NCI-H226 (cell line): ENCODE data around the gene LAPTM4A.
"Not testable (repeated sequence)": the region's sequence is repeated elsewhere in the genome, so short reads cannot be mapped to it uniquely, and the experiment has no call there.

ENCODE experiments used
- DNase-seq: peaks from one replicate; pipeline ENCODE4 v3.0.0-alpha.2; 2015

LAPTM4A gene

GRCh38 chr2:20050104-20050645 is 1.3 kb downstream of the LAPTM4A start:
- no peak for DNase-seq

- no peak for DNase-seq
Observed at GRCh38 chr2:20049637-20050036, 1.8 kb downstream of the LAPTM4A start.

- no peak for DNase-seq
Observed at GRCh38 chr2:20048488-20049448, 2.7 kb downstream of the LAPTM4A start.

GRCh38 chr2:20045712-20046292 is 5.6 kb downstream of the LAPTM4A start:
- DNase-seq = not testable (repeated sequence)

- DNase-seq = no peak
Observed at GRCh38 chr2:20044778-20045177, 6.7 kb downstream of the LAPTM4A start.

- DNase-seq = no peak
Observed at GRCh38 chr2:20042531-20042930, 8.9 kb downstream of the LAPTM4A start.

- peak; percentile 53 for DNase-seq
Observed at GRCh38 chr2:20040489-20041172, 10.8 kb downstream of the LAPTM4A start.

- DNase-seq = no peak
Observed at GRCh38 chr2:20037660-20038059, 13.8 kb downstream of the LAPTM4A start.

- no peak for DNase-seq
Observed at GRCh38 chr2:20035955-20036666, 15.3 kb downstream of the LAPTM4A start.

GRCh38 chr2:20034821-20035220 is 16.6 kb downstream of the LAPTM4A start:
- no peak for DNase-seq

GRCh38 chr2:20034218-20034617 is 17.2 kb downstream of the LAPTM4A start:
- DNase-seq = no peak

- no peak for DNase-seq
Observed at GRCh38 chr2:20033322-20033721, 18.1 kb downstream of the LAPTM4A start.

- no peak for DNase-seq
Observed at GRCh38 chr2:20030224-20030623, 21.2 kb downstream of the LAPTM4A start.

- no peak for DNase-seq
Observed at GRCh38 chr2:20027705-20028434, 23.6 kb downstream of the LAPTM4A start.

- DNase-seq = no peak
Observed at GRCh38 chr2:20027260-20027677, 24.2 kb downstream of the LAPTM4A start.

GRCh38 chr2:20025065-20025786 is 26.2 kb downstream of the LAPTM4A start:
- peak; percentile 42 for DNase-seq

GRCh38 chr2:20023688-20024087 is 27.7 kb downstream of the LAPTM4A start:
- no peak for DNase-seq

- DNase-seq = no peak
Observed at GRCh38 chr2:20021405-20022009, 29.9 kb downstream of the LAPTM4A start.

GRCh38 chr2:20019747-20020146 is 31.7 kb downstream of the LAPTM4A start:
- DNase-seq = no peak

- no peak for DNase-seq
Observed at GRCh38 chr2:20018601-20019152, 32.8 kb downstream of the LAPTM4A start.
